HEK293 (cell line): ENCODE measurements around the gene RGS19.

Source experiments
- BCL11A ChIP-seq: fragments of 450-650 bp; formaldehyde crosslinking; IDR thresholded peaks from 2 replicates; pipeline ENCODE4 v1.5.1; 2016; ENCODE audit warnings: low read depth, missing biosample characterization, missing genetic modification characterization
- FEZF1 ChIP-seq: fragments of 450-650 bp; formaldehyde crosslinking; IDR thresholded peaks from 2 replicates; pipeline ENCODE4 v1.5.1; 2016; ENCODE audit warnings: missing biosample characterization, missing genetic modification characterization
- HOXD13 ChIP-seq: sonication (generic); formaldehyde crosslinking; IDR thresholded peaks from 2 replicates; pipeline ENCODE4 v1.8.0; 2022; ENCODE audit warnings: missing genetic modification reagents, borderline replicate concordance
- IKZF3 ChIP-seq: fragments of 450-650 bp; IDR thresholded peaks from 2 replicates; pipeline ENCODE4 v1.5.0; 2018; ENCODE audit warnings: missing biosample characterization, mild to moderate bottlenecking, missing genetic modification characterization, moderate library complexity
- KLF17 ChIP-seq: fragments of 450-650 bp; formaldehyde crosslinking; IDR thresholded peaks from 2 replicates; pipeline ENCODE4 v1.5.1; 2016; ENCODE audit warnings: missing biosample characterization, missing genetic modification characterization
- KLF7 ChIP-seq: fragments of 450-650 bp; formaldehyde crosslinking; IDR thresholded peaks from 2 replicates; pipeline ENCODE4 v1.5.1; 2016; ENCODE audit warnings: missing biosample characterization, missing genetic modification characterization, borderline replicate concordance
- OSR2 ChIP-seq: fragments of 450-650 bp; formaldehyde crosslinking; IDR thresholded peaks from 2 replicates; pipeline ENCODE4 v1.5.1; 2016; ENCODE audit warnings: missing biosample characterization, missing genetic modification characterization
- PATZ1 ChIP-seq: fragments of 450-650 bp; formaldehyde crosslinking; IDR thresholded peaks from 2 replicates; pipeline ENCODE4 v1.5.1; 2016; ENCODE audit warnings: missing biosample characterization, missing genetic modification characterization
- SCRT1 ChIP-seq: fragments of 450-650 bp; formaldehyde crosslinking; IDR thresholded peaks from 2 replicates; pipeline ENCODE4 v1.5.1; 2016; ENCODE audit warnings: missing biosample characterization, missing genetic modification characterization, borderline replicate concordance
- SP7 ChIP-seq: fragments of 450-650 bp; formaldehyde crosslinking; IDR thresholded peaks from 2 replicates; pipeline ENCODE4 v1.5.1; 2016; ENCODE audit warnings: missing biosample characterization, missing genetic modification characterization
- TSHZ1 ChIP-seq: fragments of 450-650 bp; formaldehyde crosslinking; IDR thresholded peaks from 2 replicates; pipeline ENCODE4 v1.5.1; 2016; ENCODE audit warnings: missing biosample characterization, missing genetic modification characterization, borderline replicate concordance
- YY2 ChIP-seq: fragments of 450-650 bp; formaldehyde crosslinking; IDR thresholded peaks from 2 replicates; pipeline ENCODE4 v1.5.1; 2016; ENCODE audit warnings: missing biosample characterization, missing genetic modification characterization
- ZBTB8A ChIP-seq: fragments of 450-650 bp; formaldehyde crosslinking; IDR thresholded peaks from 2 replicates; pipeline ENCODE4 v1.5.1; 2016; ENCODE audit warnings: missing biosample characterization, missing genetic modification characterization
- ZFHX2 ChIP-seq: fragments of 450-650 bp; formaldehyde crosslinking; conservative IDR thresholded peaks from 2 replicates; pipeline ENCODE4 v1.5.1; 2016; ENCODE audit warnings: missing biosample characterization, missing genetic modification characterization
- ZFP3 ChIP-seq: fragments of 450-650 bp; formaldehyde crosslinking; IDR thresholded peaks from 2 replicates; pipeline ENCODE4 v1.5.1; 2016; ENCODE audit warnings: low read depth, missing biosample characterization, missing genetic modification characterization
- ZFP37 ChIP-seq: fragments of 450-650 bp; formaldehyde crosslinking; IDR thresholded peaks from 2 replicates; pipeline ENCODE4 v1.5.1; 2016; ENCODE audit warnings: missing biosample characterization, missing genetic modification characterization
- ZNF121 ChIP-seq: fragments of 450-650 bp; formaldehyde crosslinking; IDR thresholded peaks from 2 replicates; pipeline ENCODE4 v1.5.1; 2016; ENCODE audit warnings: missing biosample characterization, missing genetic modification characterization
- ZNF140 ChIP-seq: fragments of 450-650 bp; formaldehyde crosslinking; IDR thresholded peaks from 2 replicates; pipeline ENCODE4 v1.5.1; 2016; ENCODE audit warnings: missing biosample characterization, missing genetic modification characterization
- ZNF202 ChIP-seq: fragments of 450-650 bp; formaldehyde crosslinking; IDR thresholded peaks from 2 replicates; pipeline ENCODE4 v1.5.1; 2016; ENCODE audit warnings: missing biosample characterization, missing genetic modification characterization, borderline replicate concordance
- ZNF280D ChIP-seq: fragments of 450-650 bp; formaldehyde crosslinking; IDR thresholded peaks from 2 replicates; pipeline ENCODE4 v1.5.1; 2016; ENCODE audit warnings: missing biosample characterization, missing genetic modification characterization
- ZNF426 ChIP-seq: fragments of 450-650 bp; formaldehyde crosslinking; IDR thresholded peaks from 2 replicates; pipeline ENCODE4 v1.5.1; 2017; ENCODE audit warnings: missing biosample characterization, missing genetic modification characterization, mild to moderate bottlenecking, inconsistent platforms, moderate library complexity
- ZNF514 ChIP-seq: fragments of 450-650 bp; formaldehyde crosslinking; IDR thresholded peaks from 2 replicates; pipeline ENCODE4 v1.5.1; 2016; ENCODE audit warnings: missing biosample characterization, missing genetic modification characterization
- ZNF548 ChIP-seq: fragments of 450-650 bp; formaldehyde crosslinking; IDR thresholded peaks from 2 replicates; pipeline ENCODE4 v1.5.1; 2016; ENCODE audit warnings: missing biosample characterization, missing genetic modification characterization
- ZNF558 ChIP-seq: fragments of 450-650 bp; formaldehyde crosslinking; IDR thresholded peaks from 2 replicates; pipeline ENCODE4 v1.5.1; 2016; ENCODE audit warnings: missing biosample characterization, missing genetic modification characterization
- ZNF621 ChIP-seq: fragments of 450-650 bp; formaldehyde crosslinking; IDR thresholded peaks from 2 replicates; pipeline ENCODE4 v1.5.1; 2017; ENCODE audit warnings: missing biosample characterization, missing genetic modification characterization
- ZNF626 ChIP-seq: fragments of 450-650 bp; sonication (Bioruptor Pico); formaldehyde crosslinking; IDR thresholded peaks from 2 replicates; pipeline ENCODE4 v1.5.1; 2018; ENCODE audit warnings: missing biosample characterization, missing genetic modification characterization, inconsistent platforms
- ZNF660 ChIP-seq: fragments of 450-650 bp; IDR thresholded peaks from 2 replicates; pipeline ENCODE4 v1.5.1; 2018; ENCODE audit warnings: missing biosample characterization, mild to moderate bottlenecking, missing genetic modification characterization
- ZNF701 ChIP-seq: fragments of 450-650 bp; formaldehyde crosslinking; IDR thresholded peaks from 2 replicates; pipeline ENCODE4 v1.5.1; 2016; ENCODE audit warnings: missing biosample characterization, missing genetic modification characterization
- ZNF704 ChIP-seq: fragments of 450-650 bp; formaldehyde crosslinking; IDR thresholded peaks from 2 replicates; pipeline ENCODE4 v1.5.1; 2016; ENCODE audit warnings: missing biosample characterization, missing genetic modification characterization
- ZNF830 ChIP-seq: fragments of 450-650 bp; IDR thresholded peaks from 2 replicates; pipeline ENCODE4 v1.5.0; 2018; ENCODE audit warnings: missing biosample characterization, missing genetic modification characterization, low read depth, mild to moderate bottlenecking, moderate library complexity

Gene RGS19

GRCh38 chr20:64063389-64064144 lies 15.8 kb downstream of the RGS19 start (continued):
- no peak for TF ChIP-seq HOXD13
- TF ChIP-seq ZNF514, result no peak
- TF ChIP-seq ZFHX2 (tag by site-specific recombination), result peak; percentile 77
- no peak for TF ChIP-seq SCRT1 (tag by site-specific recombination)
- TF ChIP-seq ZNF621 (tag by site-specific recombination), result no peak
- peak; percentile 85 for TF ChIP-seq PATZ1 (tag by site-specific recombination)
- 0 out of 2 replicates have a peak, but pooled peaks have one; percentile 20 for TF ChIP-seq ZBTB8A
- no peak for TF ChIP-seq ZFP3
- no peak for TF ChIP-seq FEZF1 (tag by site-specific recombination)
- no peak for TF ChIP-seq ZNF626 (tag by site-specific recombination)
- no peak for TF ChIP-seq ZNF140 (tag by site-specific recombination)
- TF ChIP-seq ZNF704, result no peak
- 0 out of 2 replicates have a peak, but pooled peaks have one; percentile 18 for TF ChIP-seq KLF7 (tag by site-specific recombination)
- TF ChIP-seq ZNF202 (tag by site-specific recombination), result no peak
- no peak for TF ChIP-seq YY2 (tag by site-specific recombination)
- no peak for TF ChIP-seq IKZF3 (tag by site-specific recombination)
- no peak for TF ChIP-seq OSR2 (tag by site-specific recombination)
- TF ChIP-seq KLF17 (tag by site-specific recombination), result no peak; the same call in none of the 2 replicates
- TF ChIP-seq ZNF280D, result no peak
- no peak for TF ChIP-seq ZNF558 (tag by site-specific recombination)
- no peak for TF ChIP-seq ZNF548
- TF ChIP-seq BCL11A (tag by site-specific recombination), result no peak
- TF ChIP-seq ZNF426, result no peak
- peak; percentile 66; the same call in 1 of the 2 replicates for TF ChIP-seq ZNF121 (tag by site-specific recombination)
- peak; percentile 46; the same call in 1 of the 2 replicates for TF ChIP-seq ZFP37 (tag by site-specific recombination)
- no peak for TF ChIP-seq TSHZ1
- TF ChIP-seq ZNF660 (tag by site-specific recombination), result no peak
- no peak for TF ChIP-seq ZNF830 (tag by site-specific recombination)
- no peak for TF ChIP-seq ZNF701 (tag by site-specific recombination)
- no peak for TF ChIP-seq SP7 (tag by site-specific recombination)
